K562 (cell line): ENCODE data around the gene DMD. TPM values are rescaled to one million over a fixed set of nuclear protein-coding genes. Genes with fewer than 3 reads are reported as not detected.

ENCODE experiments used
- ATF1 ChIP-seq, 2 experiments: fragments of 450-650 bp in 1 of 2; IDR thresholded peaks; 2 replicates each; pipeline ENCODE4 v1.6.1; 2016; ENCODE audit warnings: missing compliant biosample characterization in 1 of 2, missing genetic modification characterization in 1 of 2
- CBX2 ChIP-seq: fragments of 200-600 bp; sonication (generic); IDR thresholded peaks from one replicate; pipeline ENCODE4 v1.6.1; 2012; ENCODE audit warnings: mild to moderate bottlenecking, low read length, inconsistent platforms; ENCODE audit not compliant: insufficient read depth, poor library complexity, severe bottlenecking
- GATAD2A ChIP-seq: fragments of 450-650 bp; IDR thresholded peaks from 2 replicates; pipeline ENCODE4 v1.6.1; 2017
- HNRNPL ChIP-seq: fragments of 200-400 bp; formaldehyde crosslinking; IDR thresholded peaks from 2 replicates; pipeline ENCODE4 v1.6.1; 2017; ENCODE audit warnings: low read depth, mild to moderate bottlenecking, low read length
- ILK ChIP-seq: fragments of 450-650 bp; IDR thresholded peaks from 2 replicates; pipeline ENCODE4 v1.6.1; 2016; ENCODE audit warnings: missing genetic modification characterization, low read depth, mild to moderate bottlenecking, missing compliant biosample characterization, moderate library complexity, borderline replicate concordance
- L3MBTL2 ChIP-seq: fragments of 450-650 bp; IDR thresholded peaks from 2 replicates; pipeline ENCODE4 v1.6.1; 2016; ENCODE audit warnings: mild to moderate bottlenecking, moderate library complexity
- MAFG ChIP-seq: fragments of 450-650 bp; conservative IDR thresholded peaks from 2 replicates; pipeline ENCODE4 v1.6.1; 2016; ENCODE audit warnings: missing genetic modification characterization, missing compliant biosample characterization
- MTF1 ChIP-seq: fragments of 250-450 bp; sonication (Bioruptor Pico); IDR thresholded peaks from 2 replicates; pipeline ENCODE4 v1.9.0; 2021; ENCODE audit warnings: moderate library complexity, mild to moderate bottlenecking, inconsistent platforms, borderline replicate concordance
- NR2C1 ChIP-seq, 2 experiments: fragments of 450-650 bp; IDR thresholded peaks; 2 replicates each; pipeline ENCODE4 v1.6.1; 2017; ENCODE audit warnings: mild to moderate bottlenecking in 2 of 2, antibody characterized with exemption in 1 of 2, inconsistent platforms in 1 of 2, missing compliant biosample characterization in 1 of 2, missing genetic modification characterization in 1 of 2
- SLC30A9 ChIP-seq: fragments of 250-450 bp; sonication (Bioruptor Pico); IDR thresholded peaks from 2 replicates; pipeline ENCODE4 v1.8.0; 2022; ENCODE audit warnings: mild to moderate bottlenecking, moderate library complexity
- SRSF9 ChIP-seq: fragments of 200-400 bp; formaldehyde crosslinking; IDR thresholded peaks from 2 replicates; pipeline ENCODE4 v1.6.1; 2017; ENCODE audit warnings: low read depth, low read length, borderline replicate concordance
- polyA plus RNA-seq, 8 experiments: library from polyadenylated mRNA; depleted of rRNA in 4 of 8; stranded (reverse) in 5 of 8; unstranded in 3 of 8; fragments of >200 nt; fragmentation: Nextera tagmentation in 2 of 8; fragmentation: Illumina TruSeq in 1 of 8; extraction: Ambion mirVana in 2 of 8; extraction: Trizol in 1 of 8; gene quantifications; 2 replicates each; pipeline versions ENCODE4 v1.2.1 to v1.2.3, GENCODE V29; 2011 to 2014; ENCODE audit warnings: inconsistent platforms in 1 of 8, missing spikeins in 1 of 8
- total RNA-seq, 7 experiments: library from RNA; depleted of rRNA in 6 of 7; stranded (reverse); fragments of >200 nt in 6 of 7; fragmentation: Illumina TruSeq in 2 of 7; extraction: Trizol in 2 of 7; gene quantifications; 2 replicates each; pipeline versions ENCODE4 v1.2.1 to v1.2.3, GENCODE V29; 2011 to 2021; ENCODE audit warnings: low replicate concordance in 1 of 7
- TF ChIP-seq, protein P1 (sequence below), 2 experiments: fragments of 450-650 bp; formaldehyde crosslinking in 1 of 2; IDR thresholded peaks; 2 replicates each; pipeline versions ENCODE4 v1.4.0 to v1.6.1; 2014 to 2020; ENCODE audit warnings: mild to moderate bottlenecking in 2 of 2, borderline replicate concordance in 1 of 2, low read depth in 1 of 2
- TF ChIP-seq, protein P2 (sequence below): fragments of 450-650 bp; IDR thresholded peaks from 2 replicates; pipeline ENCODE4 v1.6.1; 2014; ENCODE audit warnings: low read depth, mild to moderate bottlenecking, moderate library complexity, borderline replicate concordance
- TF ChIP-seq, protein P3 (sequence below): fragments of 250-450 bp; sonication (Bioruptor Pico); IDR thresholded peaks from 2 replicates; pipeline ENCODE4 v1.8.0; 2022; ENCODE audit warnings: inconsistent platforms

Gene DMD
- total and polyA plus RNA-seq, 9 of the 15 experiments (the other 6 are each of a cell fraction or from before 2014, with no cell fraction given), result 3.8 to 20.4 (median 11.4) TPM

DNA sequence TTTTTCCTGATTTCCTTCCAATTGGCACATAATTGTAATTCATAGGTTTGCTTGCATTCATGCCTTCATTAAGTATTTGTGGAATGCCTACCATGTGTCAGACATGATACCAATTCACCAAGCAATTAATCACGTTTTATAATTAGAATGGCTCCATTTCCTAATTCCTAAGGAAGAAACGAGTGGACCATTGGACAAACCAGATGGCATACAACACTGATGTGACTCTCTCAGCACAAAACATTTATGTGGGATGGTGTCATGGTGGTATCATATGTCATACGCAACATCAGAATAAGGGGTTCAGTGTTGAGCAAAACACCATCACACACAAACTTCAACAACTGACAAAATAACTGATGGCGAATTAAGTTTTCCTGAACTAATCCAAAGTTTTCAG is 502.8 kb downstream of the DMD start (continued):
- TF ChIP-seq, protein P1, sequence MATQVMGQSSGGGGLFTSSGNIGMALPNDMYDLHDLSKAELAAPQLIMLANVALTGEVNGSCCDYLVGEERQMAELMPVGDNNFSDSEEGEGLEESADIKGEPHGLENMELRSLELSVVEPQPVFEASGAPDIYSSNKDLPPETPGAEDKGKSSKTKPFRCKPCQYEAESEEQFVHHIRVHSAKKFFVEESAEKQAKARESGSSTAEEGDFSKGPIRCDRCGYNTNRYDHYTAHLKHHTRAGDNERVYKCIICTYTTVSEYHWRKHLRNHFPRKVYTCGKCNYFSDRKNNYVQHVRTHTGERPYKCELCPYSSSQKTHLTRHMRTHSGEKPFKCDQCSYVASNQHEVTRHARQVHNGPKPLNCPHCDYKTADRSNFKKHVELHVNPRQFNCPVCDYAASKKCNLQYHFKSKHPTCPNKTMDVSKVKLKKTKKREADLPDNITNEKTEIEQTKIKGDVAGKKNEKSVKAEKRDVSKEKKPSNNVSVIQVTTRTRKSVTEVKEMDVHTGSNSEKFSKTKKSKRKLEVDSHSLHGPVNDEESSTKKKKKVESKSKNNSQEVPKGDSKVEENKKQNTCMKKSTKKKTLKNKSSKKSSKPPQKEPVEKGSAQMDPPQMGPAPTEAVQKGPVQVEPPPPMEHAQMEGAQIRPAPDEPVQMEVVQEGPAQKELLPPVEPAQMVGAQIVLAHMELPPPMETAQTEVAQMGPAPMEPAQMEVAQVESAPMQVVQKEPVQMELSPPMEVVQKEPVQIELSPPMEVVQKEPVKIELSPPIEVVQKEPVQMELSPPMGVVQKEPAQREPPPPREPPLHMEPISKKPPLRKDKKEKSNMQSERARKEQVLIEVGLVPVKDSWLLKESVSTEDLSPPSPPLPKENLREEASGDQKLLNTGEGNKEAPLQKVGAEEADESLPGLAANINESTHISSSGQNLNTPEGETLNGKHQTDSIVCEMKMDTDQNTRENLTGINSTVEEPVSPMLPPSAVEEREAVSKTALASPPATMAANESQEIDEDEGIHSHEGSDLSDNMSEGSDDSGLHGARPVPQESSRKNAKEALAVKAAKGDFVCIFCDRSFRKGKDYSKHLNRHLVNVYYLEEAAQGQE (IDR thresholded peaks at IDR 0.05; ENCODE audit: borderline replicate concordance), result no peak
- TF ChIP-seq, protein P1 (CRISPR knock-in tag; IDR thresholded peaks at IDR 0.05; ENCODE audit: low read depth), result no peak
- TF ChIP-seq ATF1 (CRISPR knock-in tag; IDR thresholded peaks at IDR 0.05), result no peak
- no peak for TF ChIP-seq ATF1 (tag; IDR thresholded peaks at IDR 0.05)
- no peak for TF ChIP-seq SRSF9
- no peak for TF ChIP-seq MTF1
- no peak for TF ChIP-seq L3MBTL2
- TF ChIP-seq, protein P2, sequence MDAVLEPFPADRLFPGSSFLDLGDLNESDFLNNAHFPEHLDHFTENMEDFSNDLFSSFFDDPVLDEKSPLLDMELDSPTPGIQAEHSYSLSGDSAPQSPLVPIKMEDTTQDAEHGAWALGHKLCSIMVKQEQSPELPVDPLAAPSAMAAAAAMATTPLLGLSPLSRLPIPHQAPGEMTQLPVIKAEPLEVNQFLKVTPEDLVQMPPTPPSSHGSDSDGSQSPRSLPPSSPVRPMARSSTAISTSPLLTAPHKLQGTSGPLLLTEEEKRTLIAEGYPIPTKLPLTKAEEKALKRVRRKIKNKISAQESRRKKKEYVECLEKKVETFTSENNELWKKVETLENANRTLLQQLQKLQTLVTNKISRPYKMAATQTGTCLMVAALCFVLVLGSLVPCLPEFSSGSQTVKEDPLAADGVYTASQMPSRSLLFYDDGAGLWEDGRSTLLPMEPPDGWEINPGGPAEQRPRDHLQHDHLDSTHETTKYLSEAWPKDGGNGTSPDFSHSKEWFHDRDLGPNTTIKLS, result no peak
- TF ChIP-seq CBX2, result no peak
- TF ChIP-seq, protein P3, sequence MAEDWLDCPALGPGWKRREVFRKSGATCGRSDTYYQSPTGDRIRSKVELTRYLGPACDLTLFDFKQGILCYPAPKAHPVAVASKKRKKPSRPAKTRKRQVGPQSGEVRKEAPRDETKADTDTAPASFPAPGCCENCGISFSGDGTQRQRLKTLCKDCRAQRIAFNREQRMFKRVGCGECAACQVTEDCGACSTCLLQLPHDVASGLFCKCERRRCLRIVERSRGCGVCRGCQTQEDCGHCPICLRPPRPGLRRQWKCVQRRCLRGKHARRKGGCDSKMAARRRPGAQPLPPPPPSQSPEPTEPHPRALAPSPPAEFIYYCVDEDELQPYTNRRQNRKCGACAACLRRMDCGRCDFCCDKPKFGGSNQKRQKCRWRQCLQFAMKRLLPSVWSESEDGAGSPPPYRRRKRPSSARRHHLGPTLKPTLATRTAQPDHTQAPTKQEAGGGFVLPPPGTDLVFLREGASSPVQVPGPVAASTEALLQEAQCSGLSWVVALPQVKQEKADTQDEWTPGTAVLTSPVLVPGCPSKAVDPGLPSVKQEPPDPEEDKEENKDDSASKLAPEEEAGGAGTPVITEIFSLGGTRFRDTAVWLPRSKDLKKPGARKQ (CRISPR knock-in tag), result no peak
- TF ChIP-seq MAFG, result no peak
- TF ChIP-seq SLC30A9 (CRISPR knock-in tag), result no peak
- no peak for TF ChIP-seq ILK (tag)
- TF ChIP-seq GATAD2A, result no peak
- TF ChIP-seq NR2C1 (IDR thresholded peaks at IDR 0.05), result no peak
- TF ChIP-seq NR2C1 (tag; IDR thresholded peaks at IDR 0.05), result no peak
- TF ChIP-seq HNRNPL, result no peak
